Type B pancreatic cell (in vitro differentiated cells): Measurements from ENCODE around the gene USP53. TPM values are rescaled to one million over a fixed set of nuclear protein-coding genes. Genes with fewer than 3 reads are reported as not detected.
"Not testable (repeated sequence)": the region's sequence is repeated elsewhere in the genome, so short reads cannot be mapped to it uniquely, and the experiment has no call there.

Experiments used
- DNase-seq: peaks from one replicate; pipeline ENCODE4 v3.0.0; 2021; ENCODE audit warnings: mixed read lengths; ENCODE audit not compliant: unreplicated experiment; ENCODE audit errors: extremely low spot score
- H3K27ac Mint-ChIP-seq: 2 replicates; pipeline ENCODE4 v1.8.0; 2021; ENCODE audit warnings: mild to moderate bottlenecking, mixed read lengths
- H3K27me3 Mint-ChIP-seq: 2 replicates; pipeline ENCODE4 v1.8.0; 2021; ENCODE audit warnings: mixed read lengths
- H3K36me3 Mint-ChIP-seq: 2 replicates; pipeline ENCODE4 v1.8.0; 2021; ENCODE audit warnings: mixed read lengths
- H3K4me1 Mint-ChIP-seq: one replicate; pipeline ENCODE4 v1.8.0; 2021; ENCODE audit warnings: mixed read lengths; ENCODE audit not compliant: unreplicated experiment
- H3K4me3 Mint-ChIP-seq: 2 replicates; pipeline ENCODE4 v1.8.0; 2021; ENCODE audit warnings: mild to moderate bottlenecking, mixed read lengths
- H3K9me3 Mint-ChIP-seq: 2 replicates; pipeline ENCODE4 v1.8.0; 2021; ENCODE audit warnings: mixed read lengths
- CTCF ChIP-seq: fragments of 200-600 bp; sonication (generic); conservative IDR thresholded peaks from 2 replicates; pipeline ENCODE4 v1.5.0; 2021; ENCODE audit warnings: antibody characterized with exemption, mild to moderate bottlenecking
- total RNA-seq: library from RNA; stranded (reverse); gene quantifications from 2 replicates; pipeline ENCODE4 v1.2.1, GENCODE V29; 2021; ENCODE audit warnings: low replicate concordance

The USP53 gene
- total RNA-seq, 1 donor from 2014 or later: 16.4 TPM

- H3K4me1 Mint-ChIP-seq: no peaks in the 10 kb centered on the region
- TF ChIP-seq CTCF: no peak
- H3K9me3 Mint-ChIP-seq: no peaks in the 10 kb centered on the region
- no peak for DNase-seq
- no peak overlapping the region for H3K4me3 Mint-ChIP-seq
- H3K27ac Mint-ChIP-seq: no peak overlapping the region
- H3K27me3 Mint-ChIP-seq: no peaks in the 10 kb centered on the region
- H3K36me3 Mint-ChIP-seq: peaks cover 18% of the 10 kb centered on the region
These were observed 59.0 kb downstream of the USP53 start for GRCh38 chr4:119271361-119272085.

GRCh38 chr4:119279541-119279940 lies 67.0 kb downstream of the USP53 start:
- H3K27me3 Mint-ChIP-seq, H3K4me1 Mint-ChIP-seq, DNase-seq, H3K9me3 Mint-ChIP-seq: not testable (repeated sequence)
- Mint-ChIP-seq H3K36me3 (peaks cover 12% of the 10 kb centered on the region), H3K27ac (peak overlapping the region; percentile 57), H3K4me3 (peak overlapping the region; percentile 78)

- H3K9me3 Mint-ChIP-seq, DNase-seq, H3K4me1 Mint-ChIP-seq, H3K27me3 Mint-ChIP-seq: not testable (repeated sequence)
- H3K36me3 Mint-ChIP-seq: peaks cover 12% of the 10 kb centered on the region
- peak overlapping the region; percentile 57 for H3K27ac Mint-ChIP-seq
- H3K4me3 Mint-ChIP-seq: peak overlapping the region; percentile 78
These were observed 67.4 kb downstream of the USP53 start for GRCh38 chr4:119279945-119280344.

- H3K4me1 Mint-ChIP-seq: peaks cover 9% of the 10 kb centered on the region
- H3K27ac Mint-ChIP-seq: no peak overlapping the region
- H3K27me3 Mint-ChIP-seq: no peaks in the 10 kb centered on the region
- no peak overlapping the region for H3K4me3 Mint-ChIP-seq
- TF ChIP-seq CTCF: no peak
- peaks cover 12% of the 10 kb centered on the region for H3K36me3 Mint-ChIP-seq
- no peaks in the 10 kb centered on the region for H3K9me3 Mint-ChIP-seq
- no peak for DNase-seq
These were observed 68.9 kb downstream of the USP53 start for GRCh38 chr4:119281393-119281792.

GRCh38 chr4:119284876-119285780 lies 72.6 kb downstream of the USP53 start:
- Mint-ChIP-seq H3K36me3 (peaks cover 9% of the 10 kb centered on the region), H3K4me3 (peak overlapping the region; percentile 50), H3K9me3 (no peaks in the 10 kb centered on the region), H3K4me1 (peaks cover 9% of the 10 kb centered on the region), H3K27me3 (no peaks in the 10 kb centered on the region), H3K27ac (peak overlapping the region; percentile 51)
- DNase-seq: no peak
- TF ChIP-seq CTCF: no peak

GRCh38 chr4:119286377-119287002 lies 74.0 kb downstream of the USP53 start:
- Mint-ChIP-seq H3K9me3 (no peaks in the 10 kb centered on the region), H3K4me1 (peaks cover 9% of the 10 kb centered on the region), H3K27ac (no peak overlapping the region), H3K36me3 (peaks cover 3% of the 10 kb centered on the region), H3K4me3 (no peak overlapping the region), H3K27me3 (no peaks in the 10 kb centered on the region)
- DNase-seq: no peak
- TF ChIP-seq CTCF: peak; percentile 83
